H1 (cell line): Measurements from ENCODE around the gene MRM2. TPM values are rescaled to one million over a fixed set of nuclear protein-coding genes. Genes with fewer than 3 reads are reported as not detected.

Source experiments
- EZH2 ChIP-seq: fragments of 200-600 bp; sonication (generic); IDR thresholded peaks from 2 replicates; pipeline ENCODE4 v1.7.1; 2012; ENCODE audit warnings: low read depth, mild to moderate bottlenecking, moderate library complexity, low read length, inconsistent platforms; ENCODE audit not compliant: severe bottlenecking
- JUN ChIP-seq: IDR thresholded peaks from 2 replicates; pipeline ENCODE4 v1.6.1; 2011; ENCODE audit warnings: low read depth, mild to moderate bottlenecking, improper control_type of control experiment, low read length
- JUND ChIP-seq: IDR thresholded peaks from 2 replicates; pipeline ENCODE4 v1.6.1; 2011; ENCODE audit warnings: mild to moderate bottlenecking, improper control_type of control experiment, low read length
- KDM4A ChIP-seq: IDR thresholded peaks from one replicate; pipeline ENCODE4 v1.7.1; 2012; ENCODE audit warnings: low read depth, mild to moderate bottlenecking, moderate library complexity, low read length, inconsistent platforms; ENCODE audit not compliant: severe bottlenecking
- NRF1 ChIP-seq: IDR thresholded peaks from 2 replicates; pipeline ENCODE4 v1.6.1; 2011; ENCODE audit warnings: mild to moderate bottlenecking, low read depth, low read length, improper control_type of control experiment
- POLR2AphosphoS5 ChIP-seq: IDR thresholded peaks from 2 replicates; pipeline ENCODE4 v1.6.1; 2011; ENCODE audit warnings: low read depth, low read length
- ZNF274 ChIP-seq: IDR thresholded peaks from 2 replicates; pipeline ENCODE4 v1.7.0; 2012; ENCODE audit warnings: low read length, borderline replicate concordance; ENCODE audit errors: extremely low read depth
- polyA plus RNA-seq, 7 experiments: library from polyadenylated mRNA; depleted of rRNA in 3 of 7; stranded (reverse) in 5 of 7; unstranded in 2 of 7; fragments of >200 nt in 5 of 7; fragments of 200-250 nt in 2 of 7; gene quantifications; 1 replicate in 5 of 7; 2 replicates in 1 of 7; 4 replicates in 1 of 7; pipeline versions ENCODE4 v1.2.1 to v1.2.3, GENCODE V29; 2011 to 2013; ENCODE audit warnings: missing spikeins in 2 of 7, mixed read lengths in 2 of 7
- total RNA-seq: library from RNA; stranded (reverse); fragmentation: NEBNext Ultra II Directional; extraction: Animal tissue kit (Norgen Biotek cat#: 25700); gene quantifications from 2 replicates; pipeline ENCODE4 v1.2.1, GENCODE V29; 2021
- TF ChIP-seq, protein P1 (sequence below): fragments of 300-600 bp; sonication (generic); IDR thresholded peaks from 2 replicates; pipeline ENCODE4 v1.7.1; 2012; ENCODE audit warnings: low read length, moderate library complexity, mild to moderate bottlenecking, inconsistent platforms; ENCODE audit not compliant: insufficient replicate concordance
- TF ChIP-seq, protein P2 (sequence below): IDR thresholded peaks from 2 replicates; pipeline ENCODE4 v1.6.1; 2011; ENCODE audit warnings: low read length, improper control_type of control experiment

MRM2 gene
- total and polyA plus RNA-seq, 2 of the 8 experiments (the other 6 are each of a cell fraction or from before 2014, with no cell fraction given): 17.2 to 38.6 TPM

DNA sequence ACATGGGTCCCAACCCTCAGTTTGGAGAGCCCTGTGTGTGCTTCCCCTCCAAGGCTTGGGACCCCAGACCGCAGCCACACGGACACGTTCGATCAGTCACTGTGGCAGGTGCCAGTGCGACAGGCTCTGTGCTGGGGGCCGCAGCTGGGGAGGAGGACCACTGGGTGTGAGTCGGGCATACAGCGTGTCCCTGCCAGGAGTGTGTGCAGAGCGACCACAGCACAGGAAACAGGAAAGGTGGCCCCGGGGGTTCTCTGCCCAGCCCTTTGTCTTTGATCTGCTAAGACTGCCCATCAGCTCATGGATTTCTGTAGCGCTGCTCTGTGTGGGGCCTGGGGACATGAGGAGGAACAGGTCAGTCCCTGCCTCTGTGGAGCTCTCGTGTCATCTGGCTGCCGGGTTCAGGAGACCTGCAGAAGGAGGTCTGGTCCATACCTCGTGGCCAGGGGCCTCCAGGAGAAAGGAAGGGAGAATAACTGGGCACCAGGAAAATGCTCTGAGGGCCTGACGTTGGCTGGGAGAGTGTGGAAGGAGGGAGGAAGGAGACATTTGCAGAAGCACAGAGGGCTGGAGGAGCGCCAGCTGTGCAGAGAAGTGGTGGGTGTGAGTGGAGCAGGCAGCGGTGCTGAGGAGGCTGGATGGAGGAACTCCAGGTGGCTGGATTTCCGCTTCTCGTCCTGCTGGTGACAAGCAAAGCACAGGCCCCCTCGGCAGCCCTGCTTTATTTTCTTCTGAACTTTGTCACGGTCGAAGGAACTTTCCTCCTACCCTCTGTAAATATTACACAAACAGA lies 4.1 kb upstream of the MRM2 start (continued):
- no peak for TF ChIP-seq JUND
- TF ChIP-seq NRF1: no peak
- TF ChIP-seq EZH2: no peak
- TF ChIP-seq POLR2AphosphoS5: no peak
- TF ChIP-seq JUN: no peak
- TF ChIP-seq KDM4A: no peak
- no peak for TF ChIP-seq ZNF274
- TF ChIP-seq, protein P1, sequence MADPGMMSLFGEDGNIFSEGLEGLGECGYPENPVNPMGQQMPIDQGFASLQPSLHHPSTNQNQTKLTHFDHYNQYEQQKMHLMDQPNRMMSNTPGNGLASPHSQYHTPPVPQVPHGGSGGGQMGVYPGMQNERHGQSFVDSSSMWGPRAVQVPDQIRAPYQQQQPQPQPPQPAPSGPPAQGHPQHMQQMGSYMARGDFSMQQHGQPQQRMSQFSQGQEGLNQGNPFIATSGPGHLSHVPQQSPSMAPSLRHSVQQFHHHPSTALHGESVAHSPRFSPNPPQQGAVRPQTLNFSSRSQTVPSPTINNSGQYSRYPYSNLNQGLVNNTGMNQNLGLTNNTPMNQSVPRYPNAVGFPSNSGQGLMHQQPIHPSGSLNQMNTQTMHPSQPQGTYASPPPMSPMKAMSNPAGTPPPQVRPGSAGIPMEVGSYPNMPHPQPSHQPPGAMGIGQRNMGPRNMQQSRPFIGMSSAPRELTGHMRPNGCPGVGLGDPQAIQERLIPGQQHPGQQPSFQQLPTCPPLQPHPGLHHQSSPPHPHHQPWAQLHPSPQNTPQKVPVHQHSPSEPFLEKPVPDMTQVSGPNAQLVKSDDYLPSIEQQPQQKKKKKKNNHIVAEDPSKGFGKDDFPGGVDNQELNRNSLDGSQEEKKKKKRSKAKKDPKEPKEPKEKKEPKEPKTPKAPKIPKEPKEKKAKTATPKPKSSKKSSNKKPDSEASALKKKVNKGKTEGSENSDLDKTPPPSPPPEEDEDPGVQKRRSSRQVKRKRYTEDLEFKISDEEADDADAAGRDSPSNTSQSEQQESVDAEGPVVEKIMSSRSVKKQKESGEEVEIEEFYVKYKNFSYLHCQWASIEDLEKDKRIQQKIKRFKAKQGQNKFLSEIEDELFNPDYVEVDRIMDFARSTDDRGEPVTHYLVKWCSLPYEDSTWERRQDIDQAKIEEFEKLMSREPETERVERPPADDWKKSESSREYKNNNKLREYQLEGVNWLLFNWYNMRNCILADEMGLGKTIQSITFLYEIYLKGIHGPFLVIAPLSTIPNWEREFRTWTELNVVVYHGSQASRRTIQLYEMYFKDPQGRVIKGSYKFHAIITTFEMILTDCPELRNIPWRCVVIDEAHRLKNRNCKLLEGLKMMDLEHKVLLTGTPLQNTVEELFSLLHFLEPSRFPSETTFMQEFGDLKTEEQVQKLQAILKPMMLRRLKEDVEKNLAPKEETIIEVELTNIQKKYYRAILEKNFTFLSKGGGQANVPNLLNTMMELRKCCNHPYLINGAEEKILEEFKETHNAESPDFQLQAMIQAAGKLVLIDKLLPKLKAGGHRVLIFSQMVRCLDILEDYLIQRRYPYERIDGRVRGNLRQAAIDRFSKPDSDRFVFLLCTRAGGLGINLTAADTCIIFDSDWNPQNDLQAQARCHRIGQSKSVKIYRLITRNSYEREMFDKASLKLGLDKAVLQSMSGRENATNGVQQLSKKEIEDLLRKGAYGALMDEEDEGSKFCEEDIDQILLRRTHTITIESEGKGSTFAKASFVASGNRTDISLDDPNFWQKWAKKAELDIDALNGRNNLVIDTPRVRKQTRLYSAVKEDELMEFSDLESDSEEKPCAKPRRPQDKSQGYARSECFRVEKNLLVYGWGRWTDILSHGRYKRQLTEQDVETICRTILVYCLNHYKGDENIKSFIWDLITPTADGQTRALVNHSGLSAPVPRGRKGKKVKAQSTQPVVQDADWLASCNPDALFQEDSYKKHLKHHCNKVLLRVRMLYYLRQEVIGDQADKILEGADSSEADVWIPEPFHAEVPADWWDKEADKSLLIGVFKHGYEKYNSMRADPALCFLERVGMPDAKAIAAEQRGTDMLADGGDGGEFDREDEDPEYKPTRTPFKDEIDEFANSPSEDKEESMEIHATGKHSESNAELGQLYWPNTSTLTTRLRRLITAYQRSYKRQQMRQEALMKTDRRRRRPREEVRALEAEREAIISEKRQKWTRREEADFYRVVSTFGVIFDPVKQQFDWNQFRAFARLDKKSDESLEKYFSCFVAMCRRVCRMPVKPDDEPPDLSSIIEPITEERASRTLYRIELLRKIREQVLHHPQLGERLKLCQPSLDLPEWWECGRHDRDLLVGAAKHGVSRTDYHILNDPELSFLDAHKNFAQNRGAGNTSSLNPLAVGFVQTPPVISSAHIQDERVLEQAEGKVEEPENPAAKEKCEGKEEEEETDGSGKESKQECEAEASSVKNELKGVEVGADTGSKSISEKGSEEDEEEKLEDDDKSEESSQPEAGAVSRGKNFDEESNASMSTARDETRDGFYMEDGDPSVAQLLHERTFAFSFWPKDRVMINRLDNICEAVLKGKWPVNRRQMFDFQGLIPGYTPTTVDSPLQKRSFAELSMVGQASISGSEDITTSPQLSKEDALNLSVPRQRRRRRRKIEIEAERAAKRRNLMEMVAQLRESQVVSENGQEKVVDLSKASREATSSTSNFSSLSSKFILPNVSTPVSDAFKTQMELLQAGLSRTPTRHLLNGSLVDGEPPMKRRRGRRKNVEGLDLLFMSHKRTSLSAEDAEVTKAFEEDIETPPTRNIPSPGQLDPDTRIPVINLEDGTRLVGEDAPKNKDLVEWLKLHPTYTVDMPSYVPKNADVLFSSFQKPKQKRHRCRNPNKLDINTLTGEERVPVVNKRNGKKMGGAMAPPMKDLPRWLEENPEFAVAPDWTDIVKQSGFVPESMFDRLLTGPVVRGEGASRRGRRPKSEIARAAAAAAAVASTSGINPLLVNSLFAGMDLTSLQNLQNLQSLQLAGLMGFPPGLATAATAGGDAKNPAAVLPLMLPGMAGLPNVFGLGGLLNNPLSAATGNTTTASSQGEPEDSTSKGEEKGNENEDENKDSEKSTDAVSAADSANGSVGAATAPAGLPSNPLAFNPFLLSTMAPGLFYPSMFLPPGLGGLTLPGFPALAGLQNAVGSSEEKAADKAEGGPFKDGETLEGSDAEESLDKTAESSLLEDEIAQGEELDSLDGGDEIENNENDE: no peak
- TF ChIP-seq, protein P2, sequence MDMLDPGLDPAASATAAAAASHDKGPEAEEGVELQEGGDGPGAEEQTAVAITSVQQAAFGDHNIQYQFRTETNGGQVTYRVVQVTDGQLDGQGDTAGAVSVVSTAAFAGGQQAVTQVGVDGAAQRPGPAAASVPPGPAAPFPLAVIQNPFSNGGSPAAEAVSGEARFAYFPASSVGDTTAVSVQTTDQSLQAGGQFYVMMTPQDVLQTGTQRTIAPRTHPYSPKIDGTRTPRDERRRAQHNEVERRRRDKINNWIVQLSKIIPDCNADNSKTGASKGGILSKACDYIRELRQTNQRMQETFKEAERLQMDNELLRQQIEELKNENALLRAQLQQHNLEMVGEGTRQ: no peak
